Activated naive CD8-positive, alpha-beta T cell (primary cell): ENCODE results near the gene ARHGEF16.

Experiments
- H3K27ac Mint-ChIP-seq: one replicate; pipeline ENCODE4 v1.8.0; 2021; ENCODE audit warnings: mixed read lengths
- H3K27me3 Mint-ChIP-seq: one replicate; pipeline ENCODE4 v1.8.0; 2021; ENCODE audit warnings: mixed read lengths
- H3K36me3 Mint-ChIP-seq: one replicate; pipeline ENCODE4 v1.8.0; 2021; ENCODE audit warnings: mixed read lengths
- H3K4me1 Mint-ChIP-seq: one replicate; pipeline ENCODE4 v1.8.0; 2021; ENCODE audit warnings: low read depth, mixed read lengths
- H3K4me3 Mint-ChIP-seq: one replicate; pipeline ENCODE4 v1.8.0; 2021; ENCODE audit warnings: mild to moderate bottlenecking, mixed read lengths
- H3K9me3 Mint-ChIP-seq: one replicate; pipeline ENCODE4 v1.8.0; 2021; ENCODE audit warnings: low read depth, mixed read lengths

Gene ARHGEF16

DNA sequence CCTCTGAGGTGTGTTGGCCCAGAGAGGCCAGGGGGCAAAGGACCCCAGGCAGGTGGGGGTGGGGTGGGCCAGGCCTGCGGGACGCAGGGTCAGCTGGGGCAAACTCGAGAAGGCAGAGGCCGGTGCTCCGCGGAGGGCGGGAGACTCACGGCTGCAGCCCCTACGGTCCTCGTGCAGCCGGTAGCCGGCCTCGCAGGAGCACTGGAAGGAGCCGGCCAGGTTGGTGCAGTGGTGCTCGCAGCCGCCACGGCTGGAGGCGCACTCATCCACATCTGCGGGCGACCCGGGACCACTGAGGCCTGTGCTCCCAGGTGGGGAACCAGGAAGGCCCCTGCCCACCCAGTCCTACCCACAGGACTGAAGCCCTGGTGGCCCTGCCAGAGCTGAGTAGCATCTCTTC, 55.3 kb downstream of the ARHGEF16 start:
- no peak overlapping the region for H3K4me3 Mint-ChIP-seq
- no peaks in the 10 kb centered on the region for H3K27me3 Mint-ChIP-seq
- no peaks in the 10 kb centered on the region for H3K4me1 Mint-ChIP-seq
- H3K36me3 Mint-ChIP-seq: no peaks in the 10 kb centered on the region
- no peaks in the 10 kb centered on the region for H3K9me3 Mint-ChIP-seq
- H3K27ac Mint-ChIP-seq: no peak overlapping the region

DNA sequence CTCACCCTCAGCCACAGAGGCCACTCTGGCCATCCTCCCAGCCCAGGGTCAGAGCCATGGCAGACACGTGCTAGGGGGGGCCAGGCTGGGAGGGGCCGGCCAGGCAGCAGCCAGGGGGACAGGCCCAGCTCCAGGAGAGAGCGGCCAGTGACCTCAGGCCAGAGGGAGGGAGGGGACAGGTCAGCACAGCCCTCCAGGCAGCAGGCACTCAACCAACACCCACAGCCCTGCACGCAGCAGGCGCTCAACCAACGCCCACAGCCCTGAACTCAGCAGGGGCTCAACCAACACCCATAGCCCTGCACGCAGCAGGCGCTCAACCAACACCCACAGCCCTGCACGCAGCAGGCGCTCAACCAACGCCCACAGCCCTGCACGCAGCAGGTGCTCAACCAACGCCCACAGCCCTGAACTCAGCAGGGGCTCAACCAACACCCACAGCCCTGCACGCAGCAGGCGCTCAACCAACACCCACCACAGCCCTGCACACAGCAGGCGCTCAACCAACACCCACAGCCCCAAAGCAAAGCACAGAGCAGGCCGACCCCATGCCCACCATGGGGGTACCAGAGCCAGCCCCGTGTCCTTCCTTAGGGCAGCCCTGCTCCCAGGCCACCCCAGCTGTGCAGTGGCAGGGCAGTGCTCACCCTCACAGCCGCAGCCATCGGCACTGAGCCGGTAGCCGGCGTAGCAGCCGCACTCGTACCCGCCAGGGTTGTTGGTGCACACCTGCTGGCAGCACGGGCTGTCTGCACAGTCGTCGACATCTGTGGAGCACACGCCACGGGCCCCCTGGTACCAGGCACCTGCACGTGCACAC, 55.9 kb downstream of the ARHGEF16 start:
- Mint-ChIP-seq H3K4me3 (no peak overlapping the region), H3K27ac (no peak overlapping the region), H3K9me3 (no peaks in the 10 kb centered on the region), H3K4me1 (no peaks in the 10 kb centered on the region), H3K36me3 (no peaks in the 10 kb centered on the region), H3K27me3 (no peaks in the 10 kb centered on the region)

- H3K36me3 Mint-ChIP-seq: no peaks in the 10 kb centered on the region
- H3K27ac Mint-ChIP-seq: no peak overlapping the region
- no peaks in the 10 kb centered on the region for H3K4me1 Mint-ChIP-seq
- no peaks in the 10 kb centered on the region for H3K9me3 Mint-ChIP-seq
- no peak overlapping the region for H3K4me3 Mint-ChIP-seq
- H3K27me3 Mint-ChIP-seq: no peaks in the 10 kb centered on the region
Observed at GRCh38 chr1:3510956-3511250, 56.4 kb downstream of the ARHGEF16 start.

DNA sequence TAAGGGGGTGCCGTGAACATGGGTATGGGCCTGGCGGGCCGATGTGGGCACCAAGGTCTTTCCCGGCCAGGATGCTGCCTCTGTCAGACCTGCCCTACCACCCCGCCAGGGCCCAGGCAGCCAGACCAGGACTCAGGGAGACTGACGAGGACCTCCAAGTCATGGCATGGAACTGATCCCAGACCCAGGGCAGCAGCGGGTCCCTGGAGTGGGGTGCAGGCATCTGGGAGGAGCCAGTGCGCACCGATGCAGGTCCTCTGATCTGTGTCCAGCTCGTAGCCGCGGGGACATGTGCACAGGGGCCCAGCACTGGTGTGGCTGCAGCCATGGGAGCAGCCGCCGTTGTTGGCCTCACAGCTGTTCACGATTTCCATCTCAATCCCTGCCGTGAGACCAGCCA, 56.8 kb downstream of the ARHGEF16 start:
- H3K9me3 Mint-ChIP-seq: no peaks in the 10 kb centered on the region
- H3K27me3 Mint-ChIP-seq: no peaks in the 10 kb centered on the region
- H3K27ac Mint-ChIP-seq: no peak overlapping the region
- no peak overlapping the region for H3K4me3 Mint-ChIP-seq
- no peaks in the 10 kb centered on the region for H3K36me3 Mint-ChIP-seq
- no peaks in the 10 kb centered on the region for H3K4me1 Mint-ChIP-seq

DNA sequence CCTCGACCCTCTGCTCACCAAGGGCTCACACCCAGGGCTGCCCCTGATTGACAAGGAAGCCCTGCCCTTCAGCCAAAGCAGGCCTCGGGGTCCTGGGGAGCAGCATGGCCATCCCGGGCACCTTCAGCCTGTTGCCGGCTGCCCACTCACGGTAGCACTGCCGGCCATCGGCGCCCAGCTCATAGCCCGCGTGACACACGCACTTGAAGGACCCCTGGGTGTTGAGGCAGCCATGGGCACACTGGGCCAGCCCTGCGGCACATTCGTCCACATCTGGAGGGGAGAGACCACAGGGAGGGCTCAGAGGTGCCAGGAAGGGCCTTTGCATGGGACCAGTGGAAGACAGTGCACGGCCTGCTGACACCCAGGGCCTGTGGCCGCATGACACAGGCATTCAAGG, 57.4 kb downstream of the ARHGEF16 start:
- Mint-ChIP-seq H3K36me3 (no peaks in the 10 kb centered on the region), H3K27ac (no peak overlapping the region), H3K27me3 (no peaks in the 10 kb centered on the region), H3K4me3 (no peak overlapping the region), H3K4me1 (no peaks in the 10 kb centered on the region), H3K9me3 (no peaks in the 10 kb centered on the region)

GRCh38 chr1:3514404-3514803, 59.9 kb downstream of the ARHGEF16 start:
- Mint-ChIP-seq H3K4me3 (no peak overlapping the region), H3K36me3 (no peaks in the 10 kb centered on the region), H3K27me3 (no peaks in the 10 kb centered on the region), H3K9me3 (no peaks in the 10 kb centered on the region), H3K4me1 (no peaks in the 10 kb centered on the region), H3K27ac (no peak overlapping the region)

- H3K4me3 Mint-ChIP-seq: no peak overlapping the region
- H3K4me1 Mint-ChIP-seq: no peaks in the 10 kb centered on the region
- no peaks in the 10 kb centered on the region for H3K36me3 Mint-ChIP-seq
- H3K9me3 Mint-ChIP-seq: no peaks in the 10 kb centered on the region
- H3K27ac Mint-ChIP-seq: no peak overlapping the region
- H3K27me3 Mint-ChIP-seq: no peaks in the 10 kb centered on the region
Observed at GRCh38 chr1:3515272-3515671, 60.8 kb downstream of the ARHGEF16 start.

DNA sequence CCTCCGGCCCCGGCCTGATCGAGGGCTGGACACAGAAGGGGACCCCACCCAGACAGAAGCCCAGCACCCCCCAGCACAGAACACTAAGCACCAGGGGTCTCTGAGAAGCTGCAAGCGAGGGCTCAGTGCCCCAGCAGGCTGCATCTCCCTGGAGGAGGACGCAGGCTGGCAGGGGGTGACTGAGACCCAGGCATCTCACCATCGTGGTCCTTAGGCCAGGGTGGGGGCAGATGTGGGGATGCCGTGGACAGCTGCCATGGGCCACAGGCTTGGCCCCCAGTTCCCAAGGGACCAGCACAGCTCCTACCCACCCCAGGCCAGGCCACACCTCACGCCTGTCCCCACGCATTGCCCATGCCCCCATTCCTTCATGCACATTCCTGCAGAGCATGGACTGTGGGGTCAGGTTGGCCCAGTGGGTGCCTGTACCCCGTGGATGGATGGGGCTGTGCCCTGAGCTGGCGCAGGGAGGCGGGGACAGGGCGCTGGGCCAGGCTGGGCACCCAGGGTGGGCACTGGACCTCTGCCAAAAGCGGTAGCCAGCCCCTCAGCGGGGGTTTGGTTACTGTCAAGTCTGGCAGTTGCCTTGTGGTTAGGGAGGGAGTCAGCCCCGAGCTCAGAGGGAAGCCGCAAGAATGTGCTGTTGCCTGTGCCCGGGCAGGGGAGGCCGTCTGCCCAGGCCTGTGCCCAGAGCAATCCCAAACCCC, 61.5 kb downstream of the ARHGEF16 start:
- Mint-ChIP-seq H3K36me3 (no peaks in the 10 kb centered on the region), H3K9me3 (no peaks in the 10 kb centered on the region), H3K27me3 (no peaks in the 10 kb centered on the region), H3K4me1 (no peaks in the 10 kb centered on the region), H3K4me3 (no peak overlapping the region), H3K27ac (no peak overlapping the region)

DNA sequence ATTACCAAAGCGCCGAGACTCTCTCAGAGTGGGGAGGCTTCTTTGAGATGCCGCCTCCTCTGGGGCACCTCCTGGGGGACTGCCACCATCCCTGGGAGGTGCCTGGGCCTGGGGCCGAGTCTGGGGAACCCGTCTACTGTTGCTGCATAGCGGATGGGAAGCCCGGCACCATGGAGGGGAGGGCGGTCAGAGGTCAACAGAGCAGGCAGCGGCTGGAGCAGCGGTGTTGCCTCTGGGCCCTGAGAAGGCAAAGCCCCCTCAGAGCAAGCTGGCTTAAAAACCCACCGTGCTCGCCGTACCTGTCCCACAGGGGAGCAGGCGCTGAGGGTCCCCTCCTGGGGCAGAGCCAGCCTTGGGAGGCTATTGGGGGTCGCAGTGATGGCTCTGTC, 62.0 kb downstream of the ARHGEF16 start:
- Mint-ChIP-seq H3K4me1 (no peaks in the 10 kb centered on the region), H3K27me3 (no peaks in the 10 kb centered on the region), H3K9me3 (no peaks in the 10 kb centered on the region), H3K4me3 (no peak overlapping the region), H3K36me3 (no peaks in the 10 kb centered on the region), H3K27ac (no peak overlapping the region)

DNA sequence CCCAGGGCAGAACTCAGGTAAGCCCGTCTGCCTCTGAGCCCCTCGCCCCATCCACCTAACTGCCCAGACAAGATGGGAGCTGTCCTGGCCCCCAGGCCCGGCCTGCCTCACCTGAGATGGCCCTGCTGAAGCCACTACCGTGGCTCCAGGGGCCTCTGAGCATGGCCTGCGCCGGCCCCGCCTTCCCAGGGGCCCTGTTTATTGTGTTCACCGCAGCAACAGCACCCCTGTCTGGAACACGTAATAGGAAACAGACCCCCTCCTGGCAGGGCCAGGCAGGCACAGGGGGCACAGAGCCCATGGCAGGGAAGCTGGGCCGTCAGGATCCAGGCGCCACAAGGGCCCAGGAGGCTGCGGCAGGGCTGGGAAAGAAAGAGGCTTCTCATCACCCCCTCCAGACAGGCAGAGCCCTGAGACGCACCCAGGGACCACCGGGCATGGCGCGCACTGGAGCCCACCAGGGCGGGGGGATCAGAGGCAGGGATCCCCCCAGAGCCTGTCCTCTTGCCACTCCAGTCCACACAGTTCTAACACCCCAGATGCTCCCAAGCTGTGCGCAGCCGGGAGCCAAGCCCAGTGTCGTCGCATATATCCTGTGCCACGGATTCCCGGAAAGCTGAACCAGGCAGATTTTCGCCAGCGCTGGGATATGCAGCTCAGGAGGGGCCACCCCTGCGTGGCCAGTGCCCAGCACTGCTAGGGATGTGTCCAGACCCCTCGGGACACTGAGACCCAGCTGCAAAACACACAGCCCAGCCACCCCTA, 62.6 kb downstream of the ARHGEF16 start:
- Mint-ChIP-seq H3K27ac (no peak overlapping the region), H3K4me3 (no peak overlapping the region), H3K9me3 (no peaks in the 10 kb centered on the region), H3K27me3 (no peaks in the 10 kb centered on the region), H3K4me1 (no peaks in the 10 kb centered on the region), H3K36me3 (no peaks in the 10 kb centered on the region)

DNA sequence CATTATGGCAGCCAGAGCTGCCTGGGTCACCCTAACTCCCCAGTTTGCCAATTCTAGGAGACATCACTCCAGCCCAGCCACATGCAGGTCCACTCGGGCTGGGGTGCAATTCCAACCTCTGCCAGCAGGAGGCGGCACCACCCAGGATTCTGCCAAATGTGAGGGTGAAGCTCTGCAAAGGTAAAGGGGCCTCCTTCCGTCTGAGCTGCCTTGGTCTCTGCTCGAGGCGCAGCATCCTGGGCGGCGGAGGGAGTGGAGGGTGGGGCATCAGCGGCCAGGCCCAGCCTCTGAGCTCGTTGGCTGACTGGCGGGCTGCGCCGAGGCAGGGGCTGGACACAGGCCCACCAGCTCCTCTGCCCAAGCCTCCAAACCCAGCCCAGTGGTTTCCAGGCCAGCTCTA, 63.8 kb downstream of the ARHGEF16 start:
- H3K4me1 Mint-ChIP-seq: no peaks in the 10 kb centered on the region
- H3K36me3 Mint-ChIP-seq: no peaks in the 10 kb centered on the region
- no peaks in the 10 kb centered on the region for H3K9me3 Mint-ChIP-seq
- no peak overlapping the region for H3K27ac Mint-ChIP-seq
- H3K27me3 Mint-ChIP-seq: no peaks in the 10 kb centered on the region
- no peak overlapping the region for H3K4me3 Mint-ChIP-seq

DNA sequence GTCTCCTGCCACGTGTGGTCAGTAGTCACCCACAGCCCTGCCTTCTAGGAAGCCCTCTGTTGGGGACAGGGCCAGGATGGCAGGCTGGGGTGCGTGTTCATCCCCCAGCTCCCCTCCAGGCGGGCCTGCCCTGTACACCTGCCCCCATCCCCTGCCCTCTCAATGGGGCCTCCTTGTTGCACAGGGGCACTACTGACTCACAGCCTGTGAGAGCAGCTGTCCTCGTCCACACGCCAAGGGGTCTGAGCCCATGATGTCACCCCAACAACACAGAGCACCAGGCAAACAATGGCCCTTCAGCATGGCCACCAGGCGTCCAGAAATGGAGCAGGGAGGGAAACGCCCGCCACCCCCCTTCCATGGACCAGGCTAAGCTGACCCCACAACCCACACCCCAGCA, 64.3 kb downstream of the ARHGEF16 start:
- Mint-ChIP-seq H3K4me1 (no peaks in the 10 kb centered on the region), H3K4me3 (no peak overlapping the region), H3K27ac (no peak overlapping the region), H3K9me3 (no peaks in the 10 kb centered on the region), H3K36me3 (no peaks in the 10 kb centered on the region), H3K27me3 (no peaks in the 10 kb centered on the region)

DNA sequence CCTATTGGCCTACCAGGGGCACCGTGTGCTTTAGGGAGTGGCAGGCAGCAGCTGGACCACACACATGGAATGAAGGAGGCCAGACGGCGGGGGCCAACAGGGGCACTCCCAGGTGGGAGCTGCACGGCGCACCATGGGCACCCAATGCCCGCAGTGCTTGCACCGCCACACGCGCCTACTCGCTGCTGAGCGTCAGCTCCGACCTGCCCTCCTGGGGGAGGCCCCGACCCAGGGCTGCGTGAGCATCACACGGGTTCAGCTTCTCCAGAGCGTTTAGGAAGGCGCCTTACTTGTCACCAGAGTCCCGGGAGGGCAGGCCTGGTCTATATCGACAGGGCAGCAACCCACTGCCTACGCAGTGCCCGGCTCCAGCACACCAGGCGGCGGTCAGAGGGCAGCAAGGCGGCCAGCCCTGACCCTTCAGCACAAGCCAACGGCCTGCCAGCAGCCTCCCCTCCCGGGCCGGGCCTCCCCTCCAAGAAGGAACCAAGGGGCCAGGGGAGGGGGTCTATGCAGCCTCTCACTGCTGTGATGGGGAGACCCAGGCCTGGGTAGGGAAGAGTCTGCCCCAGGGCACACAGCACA, 64.9 kb downstream of the ARHGEF16 start:
- H3K4me3 Mint-ChIP-seq: no peak overlapping the region
- no peaks in the 10 kb centered on the region for H3K4me1 Mint-ChIP-seq
- H3K27me3 Mint-ChIP-seq: no peaks in the 10 kb centered on the region
- no peak overlapping the region for H3K27ac Mint-ChIP-seq
- H3K36me3 Mint-ChIP-seq: no peaks in the 10 kb centered on the region
- no peaks in the 10 kb centered on the region for H3K9me3 Mint-ChIP-seq

GRCh38 chr1:3520419-3521378, 66.2 kb downstream of the ARHGEF16 start:
- H3K4me1 Mint-ChIP-seq: no peaks in the 10 kb centered on the region

More at GRCh38 chr1:3520419-3521378, 66.2 kb downstream of the ARHGEF16 start:
- no peaks in the 10 kb centered on the region for H3K9me3 Mint-ChIP-seq
- H3K36me3 Mint-ChIP-seq: no peaks in the 10 kb centered on the region
- H3K27me3 Mint-ChIP-seq: no peaks in the 10 kb centered on the region
- no peak overlapping the region for H3K27ac Mint-ChIP-seq
- H3K4me3 Mint-ChIP-seq: no peak overlapping the region
